GM12891 (cell line): Measurements from ENCODE around the gene RASSF10.

Experiments
- POLR2A ChIP-seq: IDR thresholded peaks from 2 replicates; pipeline ENCODE4 v1.6.1; 2011; ENCODE audit warnings: low read depth, low read length, control low read depth
- POLR2AphosphoS5 ChIP-seq: IDR thresholded peaks from 2 replicates; pipeline ENCODE4 v1.6.1; 2011; ENCODE audit warnings: low read depth, low read length, control low read depth
- POU2F2 ChIP-seq: IDR thresholded peaks from 2 replicates; pipeline ENCODE4 v1.6.1; 2011; ENCODE audit warnings: low read depth, mild to moderate bottlenecking, control low read depth, low read length, moderate library complexity
- SPI1 ChIP-seq: IDR thresholded peaks from 2 replicates; pipeline ENCODE4 v1.6.1; 2011; ENCODE audit warnings: low read depth, low read length, control low read depth

DNA sequence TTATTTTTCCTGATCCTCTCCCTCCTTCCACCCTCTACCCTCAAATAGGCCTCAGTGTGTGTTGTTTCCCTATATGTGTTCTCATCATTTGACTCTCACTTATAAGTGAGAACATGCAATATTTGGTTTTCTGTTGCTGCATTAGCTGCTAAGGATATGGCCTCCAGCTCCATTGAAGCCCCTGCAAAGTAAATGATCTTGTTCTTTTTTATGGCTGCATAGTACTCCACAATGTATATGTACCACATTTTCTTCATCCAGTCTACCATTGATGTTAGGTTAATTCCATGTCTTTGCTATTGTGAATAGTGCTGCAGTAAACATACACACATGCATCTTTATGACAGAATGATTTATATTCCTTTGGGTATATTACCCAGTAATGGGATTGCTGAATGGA is 13.3 kb upstream of the RASSF10 start:
- no peak for TF ChIP-seq POLR2AphosphoS5
- TF ChIP-seq POLR2A: no peak
- no peak for TF ChIP-seq SPI1
- no peak for TF ChIP-seq POU2F2
